GM19452 (cell line): ENCODE results near the gene ZMYND10.
A peak's percentile ranks its signal among the peaks of the same experiment; 100 is the strongest.
"Not testable (repeated sequence)": the region's sequence is repeated elsewhere in the genome, so short reads cannot be mapped to it uniquely, and the experiment has no call there.

Source experiments
- ATAC-seq: cut with Tn5 transposase; IDR thresholded peaks from one replicate; pipeline ENCODE4 v1.9.1; 2021; ENCODE audit not compliant: unreplicated experiment

Gene ZMYND10

GRCh38 chr3:50312041-50312440, 33.5 kb downstream of the ZMYND10 start:
- ATAC-seq = not testable (repeated sequence)

DNA sequence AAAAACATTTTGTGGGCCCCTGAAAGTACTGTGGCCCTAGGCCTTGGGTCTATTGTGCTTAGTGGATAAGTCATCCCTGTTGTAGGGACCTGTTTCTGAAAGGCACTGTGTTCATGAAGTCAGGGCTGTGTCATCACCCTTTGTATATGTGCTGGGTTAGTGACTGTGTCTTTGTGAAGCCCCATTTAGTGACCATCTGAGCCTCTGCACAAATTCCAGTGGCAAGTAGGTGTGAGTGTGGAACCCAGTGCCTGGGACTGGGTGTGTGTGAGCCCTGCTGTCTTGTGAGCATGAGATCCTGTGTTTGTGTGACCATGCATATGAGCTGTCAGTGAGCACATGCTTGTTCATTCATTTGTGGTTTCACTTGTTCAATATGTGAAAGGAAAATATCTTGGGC, 40.9 kb downstream of the ZMYND10 start:
- no peak for ATAC-seq

- ATAC-seq = no peak
Measured at GRCh38 chr3:50303013-50303815, 42.3 kb downstream of the ZMYND10 start, which contains the start of gene HYAL1. TSS of gene HYAL1 (minus strand) at chr3:50303574. CDS start at chr3:50302956, 618 bp downstream.

DNA sequence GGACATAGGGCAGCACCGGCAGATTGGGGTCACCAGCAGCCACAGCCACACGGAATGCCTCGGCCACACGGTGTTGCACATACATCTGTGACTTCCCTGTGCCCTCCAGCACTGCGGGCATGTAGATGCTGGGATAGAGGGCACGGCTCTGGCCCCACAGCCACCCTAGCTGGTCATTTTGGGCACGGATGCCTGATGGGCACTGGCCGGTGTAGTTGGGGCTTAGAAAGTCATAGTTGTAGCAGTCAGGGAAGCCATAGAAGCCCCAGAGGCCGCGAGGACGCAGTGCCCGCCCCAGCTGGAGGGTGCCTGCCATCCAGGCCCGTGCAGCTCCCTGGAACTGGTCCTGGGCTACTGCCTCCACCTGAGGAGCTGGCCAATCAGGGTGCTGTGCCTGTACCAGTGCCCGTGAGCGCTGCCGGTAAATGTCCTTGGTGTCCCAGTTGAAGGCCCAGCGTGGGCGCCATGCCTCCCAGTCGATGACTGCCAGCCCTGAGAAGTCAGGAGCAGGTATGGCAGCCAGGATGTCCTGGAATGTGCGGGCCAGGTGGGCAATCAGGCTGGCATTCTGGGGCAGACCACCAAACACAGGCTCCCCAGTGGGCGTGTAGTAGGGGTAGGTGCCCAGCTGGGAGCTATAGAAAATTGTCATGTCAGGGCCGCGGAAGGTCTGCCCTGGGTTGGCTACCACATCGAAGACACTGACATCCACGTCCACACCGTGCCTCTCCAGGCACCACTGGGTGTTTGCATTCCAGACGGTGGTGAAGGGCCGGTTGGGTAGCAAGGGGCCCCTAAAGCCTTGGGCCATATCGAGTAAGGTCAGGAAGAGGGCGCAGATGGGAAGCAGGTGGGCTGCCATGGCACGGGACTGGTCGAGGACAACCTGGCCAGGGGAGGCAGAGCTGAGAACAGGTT, 43.2 kb downstream of the ZMYND10 start:
- ATAC-seq = no peak

DNA sequence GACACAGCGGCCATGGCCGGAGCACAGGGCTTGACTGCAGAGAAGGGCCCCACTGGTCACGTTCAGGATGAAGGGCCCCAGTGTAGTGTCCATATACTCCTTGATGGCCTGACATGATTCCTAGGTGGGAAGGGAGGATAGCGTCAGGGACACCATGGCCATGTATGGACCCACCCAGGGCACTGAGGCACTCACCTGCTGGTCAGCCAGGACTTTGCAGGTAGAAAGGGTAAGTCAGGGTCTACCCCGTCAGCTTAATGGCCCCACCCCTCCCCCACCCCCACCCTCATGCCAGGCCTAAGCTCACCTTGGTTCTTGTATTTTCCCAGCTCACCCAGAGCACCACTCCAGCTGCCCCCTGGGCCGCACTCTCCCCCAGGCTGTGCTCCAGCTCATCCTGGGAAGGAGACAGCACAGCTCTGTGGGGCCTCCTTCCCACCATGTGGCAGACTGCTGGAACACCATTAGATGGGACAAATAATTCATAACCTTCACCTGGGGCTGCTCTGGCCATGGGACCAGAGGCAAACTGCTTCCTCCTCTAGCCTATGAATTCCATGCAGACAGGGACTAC, 44.8 kb downstream of the ZMYND10 start:
- ATAC-seq = no peak

DNA sequence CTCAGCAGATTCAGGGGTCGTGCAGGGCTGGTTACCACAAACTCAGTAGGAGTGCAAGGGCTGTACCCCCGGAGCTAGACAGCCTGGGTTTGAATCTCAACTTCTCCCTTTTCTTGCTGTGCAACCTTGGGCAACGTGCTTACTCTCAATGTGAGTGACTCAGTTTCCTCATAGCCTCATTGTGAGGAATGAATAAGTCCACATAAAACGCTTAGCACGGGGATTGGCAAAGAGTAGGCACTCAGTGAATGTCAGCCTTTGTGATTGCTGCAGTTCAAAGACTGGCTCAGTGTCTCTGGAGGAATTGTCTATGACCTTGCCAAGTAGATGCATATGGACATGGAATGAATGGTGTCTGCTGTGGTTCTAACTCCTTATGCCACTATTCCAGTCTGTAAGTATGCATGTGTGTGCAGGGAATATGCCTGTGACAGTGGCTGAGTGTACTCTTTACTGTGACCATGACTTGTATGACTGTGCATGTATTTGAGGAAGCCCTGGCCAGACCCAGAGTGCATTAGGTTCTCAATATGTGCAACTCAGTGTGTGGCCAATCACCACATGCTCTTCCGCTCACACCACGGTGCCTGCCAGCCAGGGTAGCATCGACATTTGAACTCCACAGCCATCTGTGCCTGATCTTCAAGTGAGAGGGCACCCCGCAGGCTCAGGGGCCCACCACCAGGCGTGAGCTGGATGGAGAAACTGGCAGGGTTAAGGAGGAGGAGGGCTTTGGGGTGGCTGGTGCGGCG, 45.4 kb downstream of the ZMYND10 start:
- ATAC-seq = no peak

DNA sequence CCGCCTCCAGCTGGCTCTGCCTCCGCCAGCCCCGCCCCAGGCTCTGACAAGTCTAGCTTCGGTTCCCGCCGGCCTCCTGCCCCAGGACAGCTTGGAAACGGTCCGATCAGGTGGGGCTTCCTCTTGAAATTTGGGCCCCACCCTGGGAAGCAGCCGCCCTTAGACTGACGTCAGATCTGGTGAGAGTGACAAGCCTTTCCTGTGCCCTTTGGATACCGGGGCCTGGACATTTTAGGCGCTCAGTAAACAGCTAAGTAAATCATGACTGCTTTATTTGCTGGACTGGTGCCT, 45.9 kb downstream of the ZMYND10 start:
- no peak for ATAC-seq

DNA sequence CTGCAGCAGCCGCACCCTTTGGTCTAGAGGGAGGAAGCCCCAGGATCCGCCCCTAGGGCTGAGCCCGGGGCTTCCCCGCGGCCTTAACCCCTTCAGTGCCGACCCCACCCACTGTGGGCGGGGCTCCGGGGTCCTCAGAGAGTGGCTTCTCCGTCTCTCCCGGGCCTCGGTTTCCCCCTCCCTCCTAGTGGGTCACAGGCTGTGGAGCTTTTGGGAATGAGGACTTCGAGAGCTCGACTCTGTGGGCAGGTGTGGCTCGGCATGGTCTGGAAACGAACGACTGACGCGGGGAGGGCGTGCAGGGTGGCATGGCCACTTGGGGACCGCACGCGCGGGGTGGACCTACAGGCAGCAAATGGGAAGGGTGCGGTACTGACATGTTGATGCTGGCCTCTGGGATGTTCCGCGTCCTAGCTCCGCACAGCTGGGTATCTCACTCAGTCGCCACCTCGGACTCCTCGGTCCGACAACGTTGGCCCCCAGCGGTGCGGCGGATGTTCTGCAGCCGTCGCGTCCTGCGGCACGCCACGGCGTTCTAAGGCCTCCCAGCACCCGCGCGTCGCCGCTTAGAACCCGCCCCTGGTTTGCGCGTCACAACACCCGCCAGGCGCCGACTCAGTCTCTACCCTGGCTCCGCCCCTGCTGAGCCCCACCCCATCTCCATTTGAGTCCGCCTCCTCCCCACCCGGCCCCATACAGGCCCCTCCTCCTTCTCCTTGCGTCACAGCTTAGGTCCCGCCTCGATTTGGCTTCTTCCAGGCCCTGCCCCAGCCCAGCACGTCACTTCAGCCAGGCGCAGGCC, 46.5 kb downstream of the ZMYND10 start, which contains the start of the genes HYAL3 and NAA80:
Gene HYAL3, minus strand, starts transcription at position 570 of the 802 bp plus-strand sequence. CDS start 3,803 bp downstream, outside the sequence.
Gene NAA80, minus strand, starts transcription at position 570 of the 802 bp plus-strand sequence. CDS start 1,942 bp downstream, outside the sequence.
- ATAC-seq = peak; percentile 83

GRCh38 chr3:50297896-50298725, 47.4 kb downstream of the ZMYND10 start:
- ATAC-seq = no peak

- no peak for ATAC-seq
Measured at GRCh38 chr3:50297384-50297775, 48.2 kb downstream of the ZMYND10 start.

- no peak for ATAC-seq
Measured at GRCh38 chr3:50296721-50297383, 48.7 kb downstream of the ZMYND10 start.

DNA sequence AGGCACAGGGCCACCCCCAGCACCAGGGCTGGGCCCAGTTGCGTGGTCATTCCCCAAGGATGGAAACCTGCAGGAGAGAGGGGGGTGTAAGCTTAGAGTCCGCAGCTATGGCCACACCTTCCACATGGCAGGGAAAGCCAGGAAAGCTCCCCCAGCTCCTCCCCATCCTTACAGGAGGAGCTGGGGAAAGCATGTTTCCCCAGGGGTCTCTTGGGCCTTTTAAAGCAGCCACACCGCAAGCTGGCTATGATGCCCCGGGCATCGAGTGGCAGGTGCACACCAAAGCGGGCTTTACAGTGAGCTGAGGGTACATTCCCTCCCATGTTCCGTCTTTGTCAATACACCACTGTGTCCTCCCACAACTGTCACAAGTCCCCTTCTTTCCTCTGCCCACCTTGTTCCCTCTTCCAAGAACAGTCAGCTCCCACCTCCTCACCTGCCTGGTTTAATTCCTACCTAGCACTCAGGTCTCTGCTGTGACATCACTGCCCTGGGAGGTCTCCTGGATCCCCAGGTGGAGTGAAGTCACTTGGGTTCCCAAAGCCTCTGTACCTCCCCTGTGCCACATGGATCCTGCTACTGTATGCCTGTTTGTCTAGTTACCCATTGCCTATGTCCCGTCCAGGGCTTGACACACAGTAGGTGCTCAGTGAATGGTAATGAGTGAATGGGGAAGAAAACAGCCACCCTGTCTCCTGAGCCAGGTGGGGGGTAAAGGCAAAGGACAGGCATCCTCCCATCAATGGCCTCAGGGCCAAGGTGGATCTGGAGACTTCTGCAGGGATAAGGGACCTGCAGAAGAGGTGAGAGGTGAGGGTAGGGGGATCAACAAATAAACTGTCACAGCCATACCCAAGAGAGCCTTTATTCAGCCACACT, 49.7 kb downstream of the ZMYND10 start:
- ATAC-seq = no peak

GRCh38 chr3:50294492-50295403, 50.8 kb downstream of the ZMYND10 start:
- ATAC-seq = no peak

DNA sequence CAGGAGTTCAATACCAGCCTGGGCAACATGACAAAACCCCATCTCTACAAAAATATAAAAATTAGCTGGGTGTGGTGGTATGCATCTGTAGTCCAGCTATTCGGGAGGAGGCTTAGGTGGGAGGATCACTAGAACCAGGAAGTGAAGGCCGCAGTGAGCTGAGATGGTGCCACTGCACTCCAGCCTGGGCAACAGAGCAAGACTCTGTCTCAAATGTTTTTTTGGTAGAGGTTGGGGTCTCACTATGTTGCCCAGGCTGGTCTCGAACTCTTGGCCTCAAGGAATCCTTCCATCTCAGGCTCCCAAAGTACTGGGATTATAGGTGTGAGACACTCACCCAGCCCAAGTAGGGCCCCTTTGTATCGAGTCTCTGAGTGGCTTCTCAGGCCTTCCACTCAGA, 51.4 kb downstream of the ZMYND10 start:
- ATAC-seq = no peak

DNA sequence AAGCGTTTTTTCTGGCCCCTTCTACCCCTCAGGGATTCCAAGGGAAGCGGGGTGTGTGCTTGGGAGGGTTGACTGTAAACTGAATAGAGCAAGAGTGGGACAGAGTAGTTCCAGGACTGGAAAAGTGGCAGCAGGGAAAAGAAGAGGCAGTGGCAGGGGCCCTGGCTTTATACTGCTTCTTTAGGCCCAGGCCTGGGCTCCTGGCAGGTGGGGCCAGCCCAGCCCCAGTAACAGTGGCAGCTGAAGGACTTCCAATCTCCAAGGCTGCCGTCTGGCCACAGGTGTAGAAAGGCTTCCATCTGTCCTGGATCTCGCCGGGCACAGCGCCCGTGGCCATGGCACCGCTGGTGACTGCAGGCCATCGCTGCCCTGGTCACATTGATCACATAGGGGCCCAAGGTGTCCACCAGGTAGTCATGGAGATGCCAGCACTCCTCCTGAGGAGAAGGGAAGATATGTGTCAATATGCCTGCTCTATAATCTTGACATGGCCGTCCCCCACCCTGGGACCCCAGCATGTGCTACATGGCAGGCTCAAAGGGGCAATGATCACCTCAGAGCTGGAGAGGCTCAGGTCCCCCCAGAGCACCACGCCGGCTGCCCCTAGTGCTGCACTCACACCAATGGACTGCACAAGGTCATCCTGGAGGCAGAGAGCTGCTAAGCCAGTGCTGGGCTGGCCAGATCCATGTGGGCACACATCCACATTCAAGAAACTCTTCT, 52.3 kb downstream of the ZMYND10 start:
- no peak for ATAC-seq
